Measurements from ENCODE around the gene DNAH9.
"Not testable (repeated sequence)": the region's sequence is repeated elsewhere in the genome, so short reads cannot be mapped to it uniquely, and the experiment has no call there.

Gene DNAH9

DNA sequence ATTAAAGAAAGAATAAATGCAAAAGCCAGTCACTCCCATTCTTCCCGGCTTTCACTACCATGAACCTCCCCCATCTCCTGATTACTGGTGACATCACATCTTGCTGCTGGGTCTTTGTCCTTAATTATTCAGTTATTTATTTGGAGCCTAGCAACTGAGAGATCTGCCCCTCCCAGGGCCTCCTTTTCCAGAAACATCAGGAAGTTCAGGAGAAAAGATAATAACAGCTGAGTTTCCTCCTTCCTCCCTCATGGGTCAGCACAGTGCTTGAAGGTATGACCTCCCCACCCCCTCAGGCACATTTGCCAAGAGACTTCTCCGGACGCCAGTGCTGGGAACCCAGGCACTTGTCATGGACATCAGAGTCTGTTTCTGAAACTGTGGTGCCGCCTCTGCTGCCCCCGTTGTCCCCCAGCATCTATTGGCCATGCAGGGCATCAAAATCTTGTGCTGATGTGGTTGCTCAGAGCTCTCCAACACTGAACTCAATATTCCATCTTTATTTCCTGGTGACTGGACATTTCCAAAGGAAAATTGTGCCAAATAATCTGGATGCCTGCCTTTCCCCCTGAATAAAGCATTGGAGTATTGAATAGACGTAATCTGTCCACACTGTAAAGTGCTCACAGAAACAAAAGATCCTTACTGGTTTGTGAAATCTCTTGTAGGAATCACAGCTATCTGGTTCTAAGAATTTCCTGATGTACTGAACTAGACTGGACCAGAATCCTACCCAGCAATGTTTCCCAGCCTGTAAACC, 327.2 kb downstream of the DNAH9 start:
- no peak for DNase-seq

DNA sequence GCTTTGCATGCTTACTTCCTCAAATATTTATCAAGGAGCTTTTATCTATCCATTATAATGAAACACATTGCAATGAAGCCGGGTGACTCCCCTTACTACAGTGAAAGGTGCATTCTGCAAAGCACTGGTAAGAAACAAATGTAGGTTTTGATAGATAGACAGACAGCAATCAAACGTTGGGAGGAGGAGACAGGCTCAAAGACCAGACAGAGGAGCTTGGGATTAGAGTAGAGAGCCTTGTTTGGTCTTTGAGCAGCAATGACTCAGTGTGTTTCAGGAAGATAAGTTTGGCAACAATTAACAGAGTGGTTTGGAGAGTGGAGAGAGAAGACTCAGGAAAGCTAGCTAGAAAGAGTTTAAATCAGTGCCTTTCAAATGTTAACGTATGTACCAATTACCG, 330.2 kb downstream of the DNAH9 start:
- DNase-seq: no peak

DNA sequence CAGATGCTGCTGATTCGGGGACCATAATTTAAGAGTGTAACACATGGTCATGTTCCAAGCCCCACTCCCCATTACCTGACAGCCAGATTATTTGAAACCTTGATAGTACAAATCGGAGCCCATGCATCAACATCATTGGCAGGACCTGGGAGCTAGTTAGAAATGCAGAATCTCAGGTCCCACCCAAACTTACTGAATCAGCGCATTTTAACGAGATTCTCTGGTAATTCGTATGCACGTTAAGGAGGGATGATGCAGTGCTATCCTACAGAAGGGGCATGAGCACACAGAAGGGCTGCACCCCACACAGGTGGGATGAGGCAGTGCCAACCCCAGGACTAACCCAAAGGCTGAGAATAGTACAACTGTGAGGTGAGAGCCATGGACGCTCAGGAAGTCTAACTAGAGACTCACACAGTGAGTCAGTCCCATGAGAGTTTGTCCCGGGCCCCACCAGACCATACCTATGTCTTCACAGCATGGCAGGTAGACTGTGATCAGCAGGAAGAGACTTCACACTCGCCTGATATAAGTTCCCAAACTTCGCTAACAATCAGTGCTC, 334.1 kb downstream of the DNAH9 start:
- no peak for DNase-seq

DNA sequence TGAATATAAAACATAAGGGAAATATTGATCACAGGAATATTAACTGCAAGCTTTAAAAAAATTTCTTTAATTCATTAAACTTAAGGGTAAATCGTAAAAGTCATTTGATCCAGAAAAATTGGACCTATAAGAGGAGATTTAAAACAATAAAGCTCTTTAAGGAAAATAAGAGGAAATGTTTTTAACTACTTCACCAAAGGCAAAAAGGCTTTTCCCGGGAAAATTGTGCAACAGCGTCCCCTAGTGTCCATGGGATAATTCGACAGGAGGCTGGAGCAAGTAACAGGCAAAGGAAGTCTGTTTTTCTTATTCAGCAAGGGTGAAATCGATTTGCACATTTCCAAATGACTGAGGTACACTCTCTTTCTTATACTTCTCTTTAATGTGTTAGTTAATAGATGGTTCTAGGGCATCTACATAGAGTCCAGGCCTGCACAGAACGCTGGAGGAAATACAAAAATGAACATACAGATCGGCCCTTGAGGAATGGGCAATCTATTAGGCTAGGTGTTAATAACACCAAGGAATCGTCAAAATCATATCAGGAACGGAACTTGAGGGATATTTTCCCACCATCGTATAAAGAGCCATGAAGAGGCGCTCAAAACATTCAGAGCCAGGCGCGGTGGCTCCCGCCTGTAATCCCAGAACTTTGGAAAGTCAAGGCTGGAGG, 337.6 kb downstream of the DNAH9 start:
- no peak for DNase-seq

DNA sequence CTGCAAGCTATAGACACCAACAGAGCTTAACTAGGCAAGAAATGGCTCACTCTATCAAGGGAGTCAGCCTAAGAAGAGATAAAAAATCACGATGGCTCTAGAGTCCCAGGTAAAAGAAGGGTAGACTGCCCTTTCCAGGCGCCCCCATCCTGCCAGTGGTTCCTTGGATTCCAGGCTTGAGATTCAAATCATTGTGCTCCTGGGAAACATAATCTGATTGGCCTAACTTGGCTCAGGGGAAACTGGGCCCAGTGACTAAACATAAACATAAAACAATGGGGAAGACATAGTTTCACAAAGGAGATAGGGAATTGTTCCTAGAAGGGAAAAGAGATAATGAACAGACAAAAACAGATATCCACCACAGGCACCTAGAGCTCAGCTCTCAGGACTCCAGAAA, 342.6 kb downstream of the DNAH9 start:
- DNase-seq: no peak

DNA sequence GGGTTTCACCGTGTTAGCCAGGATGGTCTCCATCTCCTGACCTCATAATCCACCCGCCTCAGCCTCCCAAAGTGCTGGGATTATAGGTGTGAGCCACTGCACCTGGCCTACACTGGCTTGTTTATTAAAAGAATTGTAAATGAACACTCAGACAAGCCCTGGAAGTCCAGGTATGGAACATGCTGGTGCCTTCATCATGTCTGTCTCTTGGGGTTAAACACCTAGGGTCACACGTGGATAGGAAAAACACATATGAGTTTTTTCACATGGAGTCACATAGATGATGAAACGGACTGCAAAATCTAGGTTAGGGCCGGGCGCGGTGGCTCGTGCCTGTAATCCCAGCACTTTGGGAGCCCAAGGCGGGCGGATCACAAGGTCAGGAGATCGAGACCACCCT, 344.8 kb downstream of the DNAH9 start:
- not testable (repeated sequence) for DNase-seq

DNA sequence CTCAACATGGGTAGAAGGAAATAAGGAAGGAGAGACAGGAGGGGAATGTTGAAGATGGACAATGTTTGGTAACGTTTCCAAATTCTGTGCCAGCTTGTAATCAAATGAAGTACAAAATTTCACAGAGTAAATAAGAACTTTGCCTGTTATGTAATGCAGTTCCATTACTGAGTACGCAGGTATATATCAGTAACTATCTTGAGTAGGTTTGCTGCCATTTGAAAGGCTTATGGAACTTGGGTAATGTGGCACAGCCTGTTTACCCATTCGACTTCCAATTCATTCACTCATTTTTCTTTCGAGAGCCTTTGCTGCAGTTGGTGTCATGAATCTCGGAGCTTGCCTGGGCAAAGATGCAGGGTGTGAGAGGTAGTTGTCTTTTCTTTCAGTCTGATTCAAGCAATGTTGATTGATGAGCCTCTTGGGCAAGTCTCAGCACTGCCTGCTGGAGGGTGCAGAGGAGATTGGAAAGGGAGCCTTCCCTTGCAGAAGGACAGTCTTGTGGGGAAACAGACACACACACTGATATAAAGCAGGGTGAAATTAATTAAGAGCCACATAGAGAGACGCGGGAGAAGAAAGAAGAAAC, 345.6 kb downstream of the DNAH9 start:
- DNase-seq: no peak

DNA sequence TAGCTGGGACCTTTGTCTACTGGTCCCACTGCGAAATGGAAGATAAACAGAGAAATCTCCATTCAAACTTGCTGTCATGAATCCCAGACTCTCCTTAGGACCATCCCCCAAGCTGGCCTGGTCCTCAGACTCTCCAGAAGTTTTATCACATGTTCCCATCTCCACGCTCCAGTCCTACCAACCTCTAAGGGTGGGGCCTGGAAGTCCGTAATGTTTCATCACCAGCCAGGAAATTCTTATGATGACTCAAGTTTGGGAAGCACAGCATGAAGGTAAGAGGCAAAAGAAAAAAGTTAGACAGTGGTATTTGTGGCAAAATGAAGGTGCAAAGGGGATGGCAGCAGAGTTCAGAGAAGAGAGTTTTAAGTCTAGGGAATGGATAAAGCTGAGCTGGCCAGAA, 346.3 kb downstream of the DNAH9 start:
- no peak for DNase-seq

DNA sequence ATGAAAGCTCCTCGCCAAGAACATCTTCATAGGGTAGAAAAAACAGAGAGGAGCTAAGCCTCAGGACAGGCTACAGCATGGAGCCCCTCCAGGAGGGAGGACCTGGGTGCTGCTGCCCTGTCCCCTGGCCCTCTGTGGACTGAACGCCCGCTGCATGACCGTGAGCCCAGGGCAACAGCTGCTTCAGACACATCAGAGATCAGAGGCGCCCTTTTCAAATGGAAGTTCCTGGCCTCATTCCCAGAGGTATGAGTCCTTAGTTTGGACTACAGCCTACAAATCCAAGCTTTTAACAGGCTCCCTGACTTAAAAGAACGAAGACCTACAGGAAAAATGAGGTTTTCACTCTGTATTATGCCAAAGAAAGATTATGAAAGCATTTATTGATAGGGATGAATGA, 350.5 kb downstream of the DNAH9 start:
- DNase-seq: no peak

DNA sequence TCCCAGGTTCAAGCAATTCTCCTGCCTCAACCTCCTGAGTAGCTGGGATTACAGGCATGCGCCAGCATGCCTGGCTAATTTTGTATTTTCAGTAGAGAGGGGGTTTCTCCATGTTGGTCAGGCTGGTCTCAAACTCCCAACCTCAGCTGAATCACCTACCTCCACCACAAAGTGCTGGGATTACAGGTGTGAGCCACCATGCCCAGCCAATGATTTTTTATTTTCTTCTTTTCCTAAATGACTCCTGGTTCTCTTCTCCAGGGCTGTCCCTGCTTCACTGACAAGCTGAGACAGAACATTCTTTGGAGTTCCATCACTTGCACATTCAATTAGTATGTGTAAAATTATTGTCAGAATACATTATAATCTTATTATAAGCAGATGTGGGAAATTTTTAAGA, 351.3 kb downstream of the DNAH9 start:
- not testable (repeated sequence) for DNase-seq

DNA sequence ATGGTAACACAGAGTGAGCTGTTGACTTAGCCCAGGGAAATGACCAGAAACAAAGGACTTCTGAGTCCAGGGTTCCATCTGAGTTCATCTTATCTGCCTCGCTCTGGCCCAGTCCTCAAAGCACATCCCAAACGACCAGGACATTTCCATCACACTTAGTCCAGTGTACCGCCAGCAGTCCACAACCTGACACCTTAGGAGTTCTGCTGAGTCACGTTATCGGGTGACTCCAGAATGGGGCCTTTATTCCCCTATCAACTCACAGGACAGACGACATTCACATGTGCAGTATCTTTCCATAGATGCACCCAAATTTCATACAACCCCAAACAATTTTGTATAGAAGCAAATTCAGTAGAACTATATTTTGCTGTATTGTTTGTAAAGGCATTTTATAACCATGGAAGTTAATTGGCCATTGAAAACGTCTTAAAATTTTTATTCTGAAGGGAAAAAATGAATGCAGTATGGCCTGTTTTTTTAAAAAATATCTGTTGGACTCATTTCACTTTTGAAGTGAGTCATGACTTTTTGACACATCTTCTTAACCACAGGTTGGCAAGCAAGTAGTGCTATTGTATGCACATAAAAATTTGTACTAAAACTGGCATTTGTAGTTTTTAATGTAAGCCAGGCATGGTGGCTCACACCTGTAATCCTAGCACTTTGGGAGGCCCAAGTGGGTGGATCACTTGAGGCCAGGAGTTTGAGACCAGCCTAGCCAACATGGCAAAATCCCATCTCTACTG, 352.7 kb downstream of the DNAH9 start:
- no peak for DNase-seq

DNA sequence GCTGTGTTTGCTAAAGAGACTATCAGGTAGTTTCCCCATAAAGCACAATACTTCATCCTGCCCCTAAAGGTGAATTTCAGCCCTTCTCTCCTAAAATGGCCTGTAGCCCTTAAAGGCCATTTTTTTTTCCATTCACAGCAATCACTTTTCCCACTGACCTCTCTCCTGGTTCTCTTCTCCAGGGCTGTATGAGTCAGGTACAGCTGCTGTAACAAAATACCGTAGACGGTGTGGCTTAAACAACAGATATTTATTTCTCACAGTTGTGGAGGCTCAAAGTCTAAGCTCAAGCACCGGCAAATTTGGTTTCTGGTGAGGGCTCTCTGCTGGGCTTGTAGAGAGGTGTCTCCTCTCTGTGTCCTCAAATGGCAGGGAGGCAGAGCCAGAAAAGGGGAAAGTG, 354.3 kb downstream of the DNAH9 start:
- no peak for DNase-seq

DNA sequence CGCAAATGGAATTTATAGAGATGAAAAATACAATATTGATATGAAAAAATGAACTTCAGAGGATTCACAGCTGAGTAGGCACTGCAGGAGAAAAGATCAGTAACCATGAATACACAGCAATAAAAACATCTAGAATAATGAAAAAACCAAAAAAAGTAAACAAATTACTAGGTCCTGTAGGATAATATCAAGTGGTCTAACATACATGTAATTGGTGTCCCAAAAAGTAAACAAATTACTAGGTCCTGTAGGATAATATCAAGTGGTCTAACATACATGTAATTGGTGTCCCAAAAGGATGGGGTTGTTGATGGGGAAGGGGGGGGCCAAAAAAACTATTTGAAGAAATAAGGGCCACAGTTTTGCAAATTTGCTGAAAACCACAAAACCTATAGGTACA, 355.7 kb downstream of the DNAH9 start:
- no peak for DNase-seq

DNA sequence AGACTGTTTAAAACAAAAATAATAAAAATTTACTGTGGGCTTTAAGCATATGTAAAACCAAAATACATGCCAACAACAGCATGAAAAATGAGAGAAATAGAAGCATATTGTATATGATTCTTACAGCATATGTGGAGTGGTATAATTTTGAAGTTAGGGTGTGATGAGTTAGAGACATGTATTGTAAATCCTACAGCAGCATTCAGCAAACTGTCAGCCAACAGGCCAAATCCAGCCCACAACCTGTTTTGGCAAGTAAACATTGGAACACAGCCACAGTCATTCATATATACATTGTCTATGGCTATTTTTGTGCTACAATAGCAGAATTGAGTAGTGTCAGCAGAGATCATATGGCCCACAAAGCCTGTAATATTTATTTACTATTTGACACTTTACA, 356.7 kb downstream of the DNAH9 start:
- no peak for DNase-seq

DNA sequence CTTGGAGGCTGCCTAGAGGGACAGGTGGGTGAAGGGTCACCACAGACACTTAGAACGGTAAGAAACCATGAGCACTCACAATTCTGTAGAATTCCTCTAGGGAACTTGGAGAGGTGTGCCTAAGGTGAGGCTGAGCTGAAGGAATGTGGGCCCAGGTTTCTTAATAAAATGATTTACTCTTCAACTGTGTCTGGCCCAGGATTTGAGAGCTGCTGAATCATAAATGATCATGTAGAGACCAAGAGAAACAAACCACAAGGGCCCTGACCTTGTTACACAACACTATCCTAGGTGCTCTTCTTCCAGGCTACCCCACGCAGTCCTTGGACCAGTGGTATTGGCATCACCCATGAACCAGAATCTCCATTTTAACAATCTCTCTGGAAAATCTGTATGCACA, 371.3 kb downstream of the DNAH9 start:
- no peak for DNase-seq

DNA sequence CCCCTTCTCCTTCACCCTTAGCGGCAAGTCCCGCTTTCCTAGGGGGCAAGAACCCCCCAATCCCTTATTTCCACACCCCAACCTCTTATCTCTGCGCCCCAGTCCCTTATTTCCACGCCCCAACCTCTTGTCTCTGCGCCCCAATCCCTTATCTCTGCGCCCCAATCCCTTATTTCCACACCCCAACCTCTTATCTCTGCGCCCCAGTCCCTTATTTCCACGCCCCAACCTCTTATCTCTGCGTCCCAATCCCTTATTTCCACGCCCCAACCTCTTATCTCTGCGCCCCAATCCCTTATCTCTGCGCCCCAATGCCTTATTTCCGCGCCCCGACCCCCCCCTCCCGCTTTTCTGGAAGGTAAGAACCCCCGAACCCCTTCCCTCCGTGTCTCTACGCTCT, 374.5 kb downstream of the DNAH9 start:
- not testable (repeated sequence) for DNase-seq

DNA sequence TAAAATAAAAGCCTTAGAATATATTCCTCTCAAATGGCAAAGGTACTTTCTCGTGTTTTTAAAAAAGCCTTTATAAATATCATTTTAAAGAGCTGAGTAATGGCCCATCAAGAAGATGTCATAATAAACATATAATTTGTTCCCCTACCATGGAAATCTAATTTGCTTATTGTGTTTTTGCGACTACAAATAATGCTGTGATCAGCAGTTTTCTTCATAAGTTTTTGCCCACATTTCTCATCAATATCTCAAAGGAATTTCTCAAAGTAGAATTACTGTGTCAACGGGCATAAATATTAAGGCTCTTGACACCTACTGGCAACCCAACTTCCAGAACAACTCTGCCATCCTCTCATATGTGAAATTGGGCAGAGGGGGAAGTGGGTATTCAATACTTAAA, 381.5 kb downstream of the DNAH9 start:
- DNase-seq: no peak

DNA sequence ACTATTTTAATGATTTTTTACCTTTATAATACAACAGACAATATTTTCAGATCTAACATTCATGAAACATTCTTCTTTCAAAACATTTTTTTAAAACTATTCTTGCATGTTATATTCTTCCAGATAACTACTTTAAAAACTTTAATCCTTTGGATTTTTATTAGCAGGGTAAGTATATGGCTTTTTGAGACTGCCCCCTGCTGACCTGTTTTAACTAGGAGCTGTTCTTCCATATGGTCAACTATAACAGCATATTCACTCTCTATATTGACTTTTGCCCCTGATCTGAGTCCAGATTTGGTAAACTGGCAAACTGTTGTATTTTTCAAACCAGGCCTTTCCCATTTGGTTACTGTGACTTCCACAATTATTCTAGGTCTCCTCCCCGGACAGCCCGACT, 382.5 kb downstream of the DNAH9 start:
- DNase-seq: no peak

DNA sequence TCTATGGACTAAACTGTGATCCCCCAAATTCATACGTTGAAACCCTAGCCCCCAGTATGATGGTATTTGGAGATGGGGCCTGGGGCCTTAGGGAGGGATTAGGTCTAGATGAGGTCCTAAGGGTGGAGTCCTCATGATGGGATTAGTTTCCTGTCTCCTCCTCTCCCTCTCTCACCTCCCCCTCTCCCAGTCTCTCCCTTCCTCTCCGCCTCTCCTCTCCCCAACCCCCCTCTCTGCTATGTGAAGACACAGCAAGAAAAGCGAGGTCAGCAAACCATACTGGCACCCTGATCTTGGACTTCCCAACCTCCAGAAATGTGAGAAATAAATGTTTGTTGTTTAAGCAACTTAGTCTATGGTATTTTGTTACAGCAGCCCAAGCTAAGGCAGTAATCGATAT, 383.6 kb downstream of the DNAH9 start:
- DNase-seq: no peak

DNA sequence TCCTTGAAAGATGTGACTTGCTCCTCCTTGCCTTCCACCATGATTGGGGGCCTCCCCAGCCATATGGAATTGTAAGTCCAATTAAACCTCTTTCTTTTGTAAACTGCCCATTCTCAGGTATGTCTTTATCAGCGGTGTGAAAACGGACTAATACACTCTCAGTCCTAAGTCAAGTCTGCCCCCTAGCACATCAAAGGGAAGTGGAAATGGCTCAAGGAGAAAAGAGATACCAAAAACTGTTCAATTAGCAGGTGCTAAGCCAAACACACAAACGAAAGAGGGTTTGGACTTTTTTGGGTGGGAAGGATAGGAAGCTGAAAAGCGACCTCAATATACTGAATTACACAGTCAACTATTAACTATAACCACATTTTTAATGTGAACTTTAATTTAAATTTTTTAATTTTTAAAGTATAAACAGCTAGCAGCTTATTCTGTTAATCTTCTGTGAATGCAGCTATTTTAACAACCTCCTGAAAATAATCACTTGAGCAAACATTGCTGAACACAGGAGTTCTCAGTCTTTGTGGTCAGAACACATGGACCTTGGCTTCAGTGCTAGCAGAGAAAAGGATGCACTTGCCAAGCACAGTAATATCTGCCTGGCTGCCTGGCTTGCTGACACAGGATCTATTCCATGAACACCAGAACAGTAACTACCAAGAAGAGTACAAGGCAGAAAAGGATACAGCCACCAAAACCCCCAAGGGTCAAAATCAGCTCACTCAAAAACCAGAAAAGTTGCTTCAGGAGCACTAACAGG, 388.1 kb downstream of the DNAH9 start:
- no peak for DNase-seq

DNA sequence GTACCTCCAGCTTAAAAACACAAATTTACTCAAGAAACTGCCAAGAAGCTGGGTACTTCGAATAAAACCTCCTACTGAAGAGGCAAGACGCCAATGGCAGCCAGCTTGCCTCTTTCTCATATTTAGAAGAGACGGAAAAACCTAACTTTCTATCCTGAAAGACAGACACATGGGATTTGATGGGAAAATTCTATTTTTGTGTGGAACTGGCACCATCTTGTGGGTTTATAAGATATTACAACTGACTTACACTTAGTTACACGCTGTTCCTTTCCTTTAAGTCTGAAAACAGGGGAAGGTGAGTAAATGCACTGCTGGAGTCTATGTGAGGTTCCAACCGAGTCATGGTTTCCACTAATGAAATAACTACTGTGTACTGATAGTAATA, 388.7 kb downstream of the DNAH9 start:
- no peak for DNase-seq

DNA sequence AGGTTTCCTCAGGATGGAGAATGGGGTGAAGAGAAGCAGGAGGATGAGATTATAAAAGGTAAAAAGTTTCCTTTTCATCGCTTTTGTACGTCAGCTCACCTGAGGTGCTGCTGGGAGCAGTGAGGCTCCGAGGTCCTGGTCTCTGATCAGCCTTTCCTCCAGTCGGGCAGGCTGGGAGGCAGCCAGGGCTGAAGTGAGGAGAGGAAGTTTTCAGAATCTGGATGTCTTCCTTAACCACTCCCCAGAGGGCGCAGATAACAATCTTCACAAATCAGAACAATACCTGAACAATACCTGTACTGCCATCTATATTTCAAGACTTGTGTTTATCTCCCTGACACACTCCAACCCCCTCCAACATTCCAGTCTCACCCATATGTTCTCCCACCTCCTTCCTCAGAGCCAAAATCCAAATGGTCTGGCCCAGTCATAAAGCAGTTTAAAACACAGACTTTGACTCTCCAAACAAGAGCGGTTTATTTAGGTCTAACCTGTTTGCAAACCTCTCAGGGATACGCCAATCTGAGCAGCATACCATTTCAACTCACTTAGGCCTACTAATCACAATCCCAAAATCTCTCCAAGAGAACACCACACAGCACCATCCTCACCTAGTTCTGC, 392.2 kb downstream of the DNAH9 start:
- DNase-seq: no peak

Measured in activated CD4-positive, alpha-beta T cell treated with anti-CD3 and anti-CD28 coated beads for 4 hours (primary cell).